ENCODE results near the gene RPTOR.

The RPTOR gene

DNA sequence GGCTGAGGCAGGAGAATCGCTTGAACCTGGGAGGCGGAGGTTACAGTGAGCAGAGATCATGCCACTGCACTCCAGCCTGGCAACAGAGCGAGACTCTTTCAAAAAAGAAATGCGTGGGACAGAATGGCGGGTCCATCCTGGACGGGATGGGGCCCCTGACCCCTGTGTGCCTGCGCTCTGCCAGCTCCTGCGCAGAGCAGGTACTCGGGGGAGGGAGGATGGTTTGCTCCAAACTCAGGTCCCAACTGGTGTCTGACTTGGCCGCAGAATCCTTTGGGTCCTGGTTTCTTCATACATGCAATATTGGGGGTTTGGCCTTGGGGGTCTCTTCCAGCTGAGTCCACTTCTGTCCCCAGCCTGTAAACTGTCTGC, 457.4 kb downstream of the RPTOR start:
- no peak for DNase-seq (ENCODE audit: low spot score)

GRCh38 chr17:81002409-81003361, 458.0 kb downstream of the RPTOR start:
- DNase-seq (ENCODE audit: low spot score) = no peak

- DNase-seq (ENCODE audit: low spot score) = no peak
These were observed 459.3 kb downstream of the RPTOR start for GRCh38 chr17:81003711-81004475.

GRCh38 chr17:81006891-81007290, 462.3 kb downstream of the RPTOR start:
- DNase-seq (ENCODE audit: low spot score) = no peak

DNA sequence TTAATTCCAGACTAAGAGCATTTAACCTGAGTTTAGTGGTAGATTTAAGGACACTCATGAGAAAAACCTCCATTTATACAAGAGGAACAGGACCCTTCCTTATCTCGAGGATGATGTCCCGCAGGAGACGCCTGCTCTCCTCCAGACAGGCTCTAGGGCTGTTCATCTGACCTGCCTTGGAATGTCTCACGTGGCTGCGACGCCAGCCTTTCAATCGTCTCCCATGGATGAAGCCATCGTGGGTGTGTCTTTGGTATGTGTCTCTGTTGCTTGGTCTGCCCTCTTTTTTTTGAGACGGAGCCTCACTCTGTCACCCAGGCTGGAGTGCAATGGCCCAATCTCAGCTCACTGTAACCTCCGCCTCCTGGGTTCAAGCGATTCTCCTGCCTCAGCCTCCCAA, 463.5 kb downstream of the RPTOR start:
- DNase-seq (ENCODE audit: low spot score) = no peak

DNA sequence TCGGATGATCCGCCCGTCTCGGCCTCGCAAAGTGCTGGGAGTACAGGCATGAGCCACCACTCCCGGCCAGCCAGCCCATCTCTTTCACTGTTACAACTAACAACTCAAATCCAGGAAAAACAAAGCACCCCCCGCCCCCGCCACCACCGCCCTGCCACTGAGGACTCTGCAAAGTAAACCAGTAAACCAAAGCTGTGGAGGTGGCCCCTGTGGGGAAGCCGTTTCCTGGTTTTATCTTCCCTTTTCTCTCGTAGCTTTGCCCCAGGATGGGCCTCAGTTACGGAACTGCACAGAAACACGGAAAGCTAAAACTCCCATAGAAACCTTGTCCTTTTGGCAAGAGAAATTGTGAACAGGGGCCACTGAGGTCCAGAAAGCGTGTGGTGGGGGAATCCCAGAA, 464.5 kb downstream of the RPTOR start:
- DNase-seq (ENCODE audit: low spot score) = no peak

GRCh38 chr17:81010935-81011334, 466.3 kb downstream of the RPTOR start:
- DNase-seq (ENCODE audit: low spot score) = no peak

- DNase-seq (ENCODE audit: low spot score) = no peak
These were observed 467.3 kb downstream of the RPTOR start for GRCh38 chr17:81011951-81012350.

- DNase-seq (ENCODE audit: low spot score) = no peak
These were observed 468.2 kb downstream of the RPTOR start for GRCh38 chr17:81012574-81013447.

DNA sequence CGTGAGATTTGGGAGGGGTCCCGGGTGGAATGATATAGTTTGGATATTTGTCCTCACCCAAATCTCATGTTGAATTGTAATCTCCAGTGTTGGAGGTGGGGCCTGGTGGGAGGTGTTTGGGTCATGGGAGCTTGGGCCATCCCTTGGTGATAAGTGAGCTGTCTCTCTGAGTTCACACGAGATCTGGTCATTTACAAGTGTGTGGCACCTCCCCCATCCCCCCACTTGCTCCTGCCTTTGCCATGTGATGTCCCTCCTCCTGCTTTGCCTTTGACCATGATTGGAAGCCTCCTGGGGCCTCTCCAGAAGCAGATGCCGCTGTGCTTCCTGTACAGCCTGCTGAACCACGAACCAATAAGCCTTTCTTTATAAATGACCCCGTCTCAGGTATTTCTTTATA, 469.0 kb downstream of the RPTOR start:
- no peak for DNase-seq (ENCODE audit: low spot score)

GRCh38 chr17:81015136-81015535, 470.5 kb downstream of the RPTOR start:
- no peak for DNase-seq (ENCODE audit: low spot score)

Measured in germinal center (tissue), 1 donor.